ENCODE data around the gene TOMM70. TPM values are rescaled to one million over a fixed set of nuclear protein-coding genes. Genes with fewer than 3 reads are reported as not detected.

The TOMM70 gene
- total and polyA plus RNA-seq, 10 of the 15 experiments (the other 5 are each of a cell fraction or from before 2014, with no cell fraction given), result 12.7 to 64.1 (median 41.3) TPM

- POLR2A ChIA-PET, result interaction anchor here (0.5 to 1.6 kb wide), 6 partner anchors 15 to 1374 kb away, joined by 3 to 6 read pairs (median 4); partner anchors contain the start of genes LNP1 and TOMM70
- TF ChIP-seq MAX (IDR thresholded peaks at IDR 0.05; ENCODE audit: low read depth, low read length) (no peak), RBBP5 (conservative IDR thresholded peaks at IDR 0.05) (no peak), NKRF (conservative IDR thresholded peaks at IDR 0.05) (no peak), ESRRA (IDR thresholded peaks at IDR 0.05; ENCODE audit: low read length) (no peak), ZNF384 (IDR thresholded peaks at IDR 0.05; ENCODE audit: borderline replicate concordance, low read depth, low read length) (peak; percentile 75), POU2F2 (IDR thresholded peaks at IDR 0.05; ENCODE audit: borderline replicate concordance, low read depth, low read length) (no peak), EP300 (IDR thresholded peaks at IDR 0.05; ENCODE audit: borderline replicate concordance in 1 of 2, control insufficient read depth in 1 of 2, low read depth in 2 of 2, low read length in 2 of 2) (no peak), SUPT20H (IDR thresholded peaks at IDR 0.05; ENCODE audit: borderline replicate concordance, control insufficient read depth, low read depth, low read length) (no peak), SIX5 (IDR thresholded peaks at IDR 0.05; ENCODE audit: low read depth, low read length, severe bottlenecking) (no peak), IKZF2 (IDR thresholded peaks at IDR 0.05) (no peak), RFX5 (IDR thresholded peaks at IDR 0.05; ENCODE audit: low read depth, low read length) (no peak), RUNX3 (IDR thresholded peaks at IDR 0.05; ENCODE audit: low read length) (peak; percentile 82), IKZF1 (conservative IDR thresholded peaks at IDR 0.05) (no peak), RAD21 (IDR thresholded peaks at IDR 0.05; ENCODE audit: insufficient read depth, low read depth, low read length) (peak; percentile 81), MXI1 (IDR thresholded peaks at IDR 0.05; ENCODE audit: low read depth, low read length) (no peak), IRF4 (IDR thresholded peaks at IDR 0.05; ENCODE audit: low read depth, low read length) (no peak), HDAC2 (IDR thresholded peaks at IDR 0.05) (no peak), FOS (IDR thresholded peaks at IDR 0.05; ENCODE audit: borderline replicate concordance, extremely low read depth, insufficient read length) (no peak), CREM (IDR thresholded peaks at IDR 0.05; ENCODE audit: low read depth) (no peak), SMC3 (IDR thresholded peaks at IDR 0.05; ENCODE audit: borderline replicate concordance, low read length) (peak; percentile 68; the same call in 1 of the 2 replicates), TCF7 (IDR thresholded peaks at IDR 0.05; ENCODE audit: borderline replicate concordance) (no peak), BCL3 (IDR thresholded peaks at IDR 0.05; ENCODE audit: borderline replicate concordance, insufficient read depth, low read depth, low read length, poor library complexity, severe bottlenecking) (no peak)
Observed at GRCh38 chr3:100316641-100317069, 84.2 kb downstream of the TOMM70 start.

More at GRCh38 chr3:100316641-100317069, 84.2 kb downstream of the TOMM70 start:
- intact Hi-C loops (cut with micrococcal nuclease; ENCODE audit: unreplicated experiment) (loop anchor here (1.0 to 10.0 kb wide), 4 partner anchors 146 to 398 kb away; no protein-coding TSS in a partner anchor), in situ Hi-C loops (cut with MboI) (no loop called here)
- H3K9me3 ChIP-seq (replicated peaks; ENCODE audit: control insufficient read depth, insufficient read depth, low read length), result no peaks in the 10 kb centered on the region
- H3K79me2 ChIP-seq (ENCODE audit: control insufficient read depth, insufficient read depth, low read length), result no peaks in the 10 kb centered on the region
- no peak overlapping the region for H3K27ac ChIP-seq (ENCODE audit: control insufficient read depth, insufficient read depth)
- FAIRE-seq, result peak; percentile 44
- peaks cover 0 to 2% of the 10 kb centered on the region in 2 experiments; a peak in 1 of 4 replicates for H3K36me3 ChIP-seq (ENCODE audit: control insufficient read depth in 2 of 2, insufficient read depth in 2 of 2, low read length in 1 of 2)
- H3K4me3 ChIP-seq, result no peak overlapping the region
- ChIA-PET RAD21 (ENCODE audit: unreplicated experiment) (interaction anchor here (0.7 to 2.9 kb wide), 24 partner anchors 15 to 485 kb away, joined by 3 to 37 read pairs (median 4); partner anchors contain the start of genes LNP1 and TMEM45A), CTCF (interaction anchor here (0.6 to 4.2 kb wide), 47 partner anchors 10 to 1371 kb away, joined by 3 to 43 read pairs (median 4); partner anchors contain the start of gene LNP1), SMC1A (ENCODE audit: uncharacterized antibody, unreplicated experiment) (interaction anchor here (0.8 to 3.8 kb wide), 28 partner anchors 11 to 485 kb away, joined by 3 to 50 read pairs (median 4); partner anchors contain the start of genes LNP1, NIT2, TMEM45A and TOMM70)
- BruUV-seq (replicated peaks), result no TSS peak
- H3K4me1 ChIP-seq (ENCODE audit: control insufficient read depth, insufficient read depth, low read length), result peaks cover 3% of the 10 kb centered on the region; the same call in 1 of the 2 replicates
- no peaks in the 10 kb centered on the region for H4K20me1 ChIP-seq (ENCODE audit: control insufficient read depth, insufficient read depth)
- 55% methylated on average over 8 of the region's 8 CpGs for WGBS (ENCODE audit: insufficient coverage, insufficient replicate concordance, low lambda C conversion rate, missing lambda C conversion rate)
- peak; percentile 80 for ATAC-seq
- no peak overlapping the region; the same call in 1 of the 2 replicates for H2AFZ ChIP-seq (ENCODE audit: control insufficient read depth, low read depth, low read length)
- DNase-seq (ENCODE audit: low read depth, low spot score), result no peak
- H3K4me2 ChIP-seq (ENCODE audit: control insufficient read depth, insufficient read depth), result no peak overlapping the region
- H3K27me3 ChIP-seq (replicated peaks in 1 of 2; ENCODE audit: control insufficient read depth in 2 of 2, insufficient read depth in 2 of 2, low read length in 1 of 2), result no peaks in the 10 kb centered on the region
- H3K9ac ChIP-seq (ENCODE audit: control insufficient read depth, insufficient read depth, low read length), result no peak overlapping the region
